Measurements from ENCODE around the gene LRG1.

DNA sequence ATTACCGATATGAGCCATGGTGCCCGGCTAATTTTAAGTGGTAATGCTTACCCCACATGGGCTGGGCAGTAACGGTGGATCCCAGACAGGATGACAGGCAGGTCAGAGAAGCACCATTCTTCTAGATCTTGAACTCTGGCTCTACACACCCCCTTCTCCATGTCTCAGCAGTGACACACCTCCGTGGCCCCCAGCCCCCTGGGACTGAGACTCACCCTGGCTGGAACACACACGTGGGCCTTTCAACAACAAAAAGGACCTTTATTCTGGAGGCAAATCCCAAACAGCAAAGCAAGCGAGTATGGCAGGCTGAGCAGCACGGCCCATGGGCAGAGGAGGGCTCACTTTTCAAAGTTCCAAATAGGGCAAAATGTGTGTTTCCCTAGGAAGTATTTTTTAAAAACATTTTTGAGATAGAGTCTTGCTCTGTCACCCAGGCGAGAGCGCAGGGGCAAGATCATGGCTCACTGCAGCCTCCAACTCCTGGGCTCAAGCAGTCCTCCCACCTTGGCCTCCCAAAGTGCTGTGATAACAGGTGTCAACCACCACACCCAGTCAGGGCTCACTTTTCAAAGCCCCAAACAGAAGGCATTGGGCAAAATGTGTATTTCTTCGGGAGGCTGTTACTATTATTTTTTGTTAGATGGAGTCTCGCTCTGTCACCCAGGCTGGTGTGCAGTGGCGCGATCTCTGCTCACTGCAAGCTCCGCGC, 17.4 kb downstream of the LRG1 start:
- TF ChIP-seq, protein P1, sequence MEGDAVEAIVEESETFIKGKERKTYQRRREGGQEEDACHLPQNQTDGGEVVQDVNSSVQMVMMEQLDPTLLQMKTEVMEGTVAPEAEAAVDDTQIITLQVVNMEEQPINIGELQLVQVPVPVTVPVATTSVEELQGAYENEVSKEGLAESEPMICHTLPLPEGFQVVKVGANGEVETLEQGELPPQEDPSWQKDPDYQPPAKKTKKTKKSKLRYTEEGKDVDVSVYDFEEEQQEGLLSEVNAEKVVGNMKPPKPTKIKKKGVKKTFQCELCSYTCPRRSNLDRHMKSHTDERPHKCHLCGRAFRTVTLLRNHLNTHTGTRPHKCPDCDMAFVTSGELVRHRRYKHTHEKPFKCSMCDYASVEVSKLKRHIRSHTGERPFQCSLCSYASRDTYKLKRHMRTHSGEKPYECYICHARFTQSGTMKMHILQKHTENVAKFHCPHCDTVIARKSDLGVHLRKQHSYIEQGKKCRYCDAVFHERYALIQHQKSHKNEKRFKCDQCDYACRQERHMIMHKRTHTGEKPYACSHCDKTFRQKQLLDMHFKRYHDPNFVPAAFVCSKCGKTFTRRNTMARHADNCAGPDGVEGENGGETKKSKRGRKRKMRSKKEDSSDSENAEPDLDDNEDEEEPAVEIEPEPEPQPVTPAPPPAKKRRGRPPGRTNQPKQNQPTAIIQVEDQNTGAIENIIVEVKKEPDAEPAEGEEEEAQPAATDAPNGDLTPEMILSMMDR (IDR thresholded peaks at IDR 0.05; ENCODE audit: low read depth, low read length, missing input control), result no peak
- TF ChIP-seq HNF4A (conservative IDR thresholded peaks at IDR 0.05) (no peak), SP1 (IDR thresholded peaks at IDR 0.05) (no peak), RAD21 (IDR thresholded peaks at IDR 0.05) (no peak)
- TF ChIP-seq, protein P2, sequence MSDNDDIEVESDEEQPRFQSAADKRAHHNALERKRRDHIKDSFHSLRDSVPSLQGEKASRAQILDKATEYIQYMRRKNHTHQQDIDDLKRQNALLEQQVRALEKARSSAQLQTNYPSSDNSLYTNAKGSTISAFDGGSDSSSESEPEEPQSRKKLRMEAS (IDR thresholded peaks at IDR 0.05), result no peak
